Measurements from ENCODE around the gene LRCH2. TPM values are rescaled to one million over a fixed set of nuclear protein-coding genes. Genes with fewer than 3 reads are reported as not detected.

Gene LRCH2
- total RNA-seq, 1 experiment from 2014 or later = 0.11 TPM

GRCh38 chrX:115177932-115178331, 56.0 kb downstream of the LRCH2 start:
- Histone ChIP-seq H2AFZ (ENCODE audit: low read length) (no peak overlapping the region), H3K4me2 (ENCODE audit: low read length) (no peak overlapping the region), H3K4me1 (ENCODE audit: insufficient read depth, low read length) (no peaks in the 10 kb centered on the region), H3F3A (ENCODE audit: low read length, unreplicated experiment) (no peaks in the 10 kb centered on the region), H3K4me3 (ENCODE audit: low read length) (no peak overlapping the region), H3K79me2 (ENCODE audit: low read length) (no peaks in the 10 kb centered on the region), H3K36me3 (ENCODE audit: low read depth, low read length) (no peaks in the 10 kb centered on the region), H4K20me1 (ENCODE audit: low read length) (no peaks in the 10 kb centered on the region), H3K9me3 (ENCODE audit: low read length) (no peaks in the 10 kb centered on the region), H3K9ac (ENCODE audit: low read length) (no peak overlapping the region), H3K9me2 (replicated peaks; ENCODE audit: low read length) (no peaks in the 10 kb centered on the region), H3K27me3 (ENCODE audit: low read length) (no peaks in the 10 kb centered on the region), H3K27ac (ENCODE audit: low read length) (no peak overlapping the region)
- TF ChIP-seq EZH2 (IDR thresholded peaks at IDR 0.05; ENCODE audit: low read length, unreplicated experiment) (no peak), CTCF (conservative IDR thresholded peaks at IDR 0.05; ENCODE audit: low read depth, low read length) (no peak)
- CTCF ChIA-PET = no interaction called here
- intact Hi-C loops (cut with micrococcal nuclease) = no loop called here
- POLR2A ChIA-PET (ENCODE audit: unreplicated experiment) = no interaction called here
- BruUV-seq (replicated peaks) = no TSS peak
- no peak for ATAC-seq
- DNase-seq = no peak

GRCh38 chrX:115174548-115174947, 59.3 kb downstream of the LRCH2 start:
- no peak overlapping the region for H3K27ac ChIP-seq (ENCODE audit: low read length)
- no peak overlapping the region for H3K4me3 ChIP-seq (ENCODE audit: low read length)
- CTCF ChIA-PET = no interaction called here
- no peaks in the 10 kb centered on the region for H3K79me2 ChIP-seq (ENCODE audit: low read length)
- H3K36me3 ChIP-seq (ENCODE audit: low read depth, low read length) = no peaks in the 10 kb centered on the region
- no TSS peak for BruUV-seq (replicated peaks)
- TF ChIP-seq CTCF (conservative IDR thresholded peaks at IDR 0.05; ENCODE audit: low read depth, low read length) (no peak), EZH2 (IDR thresholded peaks at IDR 0.05; ENCODE audit: low read length, unreplicated experiment) (no peak), EZH2phosphoT487 (IDR thresholded peaks at IDR 0.05; ENCODE audit: borderline replicate concordance, low read length) (no peak)
- no peak for DNase-seq
- POLR2A ChIA-PET (ENCODE audit: unreplicated experiment) = no interaction called here
- no peak for ATAC-seq
- intact Hi-C loops (cut with micrococcal nuclease) = no loop called here
- no peak overlapping the region for H3K9ac ChIP-seq (ENCODE audit: low read length)
- no peak overlapping the region for H3K4me2 ChIP-seq (ENCODE audit: low read length)
- H3F3A ChIP-seq (ENCODE audit: low read length, unreplicated experiment) = no peaks in the 10 kb centered on the region
- H3K4me1 ChIP-seq (ENCODE audit: insufficient read depth, low read length) = no peaks in the 10 kb centered on the region
- H3K9me2 ChIP-seq (replicated peaks; ENCODE audit: low read length) = no peaks in the 10 kb centered on the region
- H3K27me3 ChIP-seq (ENCODE audit: low read length) = no peaks in the 10 kb centered on the region
- H4K20me1 ChIP-seq (ENCODE audit: low read length) = no peaks in the 10 kb centered on the region
- H3K9me3 ChIP-seq (ENCODE audit: low read length) = no peaks in the 10 kb centered on the region
- no peak overlapping the region for H2AFZ ChIP-seq (ENCODE audit: low read length)

- Histone ChIP-seq H3K9me2 (replicated peaks; ENCODE audit: low read length) (no peaks in the 10 kb centered on the region), H4K20me1 (ENCODE audit: low read length) (no peaks in the 10 kb centered on the region), H3F3A (ENCODE audit: low read length, unreplicated experiment) (no peaks in the 10 kb centered on the region), H3K79me2 (ENCODE audit: low read length) (no peaks in the 10 kb centered on the region), H3K4me2 (ENCODE audit: low read length) (no peak overlapping the region), H3K27me3 (ENCODE audit: low read length) (no peaks in the 10 kb centered on the region), H2AFZ (ENCODE audit: low read length) (no peak overlapping the region), H3K9ac (ENCODE audit: low read length) (no peak overlapping the region), H3K4me3 (ENCODE audit: low read length) (no peak overlapping the region), H3K4me1 (ENCODE audit: insufficient read depth, low read length) (no peaks in the 10 kb centered on the region), H3K36me3 (ENCODE audit: low read depth, low read length) (no peaks in the 10 kb centered on the region), H3K27ac (ENCODE audit: low read length) (no peak overlapping the region), H3K9me3 (ENCODE audit: low read length) (no peaks in the 10 kb centered on the region)
- intact Hi-C loops (cut with micrococcal nuclease) = no loop called here
- POLR2A ChIA-PET (ENCODE audit: unreplicated experiment) = no interaction called here
- DNase-seq (no peak), ATAC-seq (no peak)
- no peak for TF ChIP-seq EZH2 (IDR thresholded peaks at IDR 0.05; ENCODE audit: low read length, unreplicated experiment)
- TF ChIP-seq EZH2phosphoT487 (IDR thresholded peaks at IDR 0.05; ENCODE audit: borderline replicate concordance, low read length) = no peak
- TF ChIP-seq CTCF (conservative IDR thresholded peaks at IDR 0.05; ENCODE audit: low read depth, low read length) = no peak
- BruUV-seq (replicated peaks) = no TSS peak
- CTCF ChIA-PET = no interaction called here
Measured at GRCh38 chrX:115173181-115173580, 60.7 kb downstream of the LRCH2 start.
